ENCODE data around the gene FOXO6.
A peak's percentile ranks its signal among the peaks of the same experiment; 100 is the strongest.

Gene FOXO6

DNA sequence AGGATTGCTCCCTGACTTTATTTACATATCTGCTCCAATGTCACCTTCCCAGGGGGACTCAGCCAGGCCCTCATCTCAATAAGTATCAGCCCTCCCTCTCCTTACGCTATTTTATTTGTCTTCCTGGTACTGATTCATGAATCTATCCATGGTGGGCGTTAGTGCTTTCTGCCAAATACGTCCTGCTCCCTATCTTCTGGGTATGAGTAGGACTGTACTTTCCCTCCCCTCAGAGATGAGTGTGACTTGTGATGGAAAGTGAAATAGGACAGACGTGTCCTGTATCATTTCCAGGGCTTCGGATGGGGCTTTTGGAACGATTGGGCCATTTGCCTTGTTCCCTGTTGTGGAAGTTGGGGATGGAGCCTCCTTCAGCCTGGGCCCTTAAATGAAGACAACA, 47.5 kb downstream of the FOXO6 start:
- DNase-seq (ENCODE audit: low spot score), result no peak

DNA sequence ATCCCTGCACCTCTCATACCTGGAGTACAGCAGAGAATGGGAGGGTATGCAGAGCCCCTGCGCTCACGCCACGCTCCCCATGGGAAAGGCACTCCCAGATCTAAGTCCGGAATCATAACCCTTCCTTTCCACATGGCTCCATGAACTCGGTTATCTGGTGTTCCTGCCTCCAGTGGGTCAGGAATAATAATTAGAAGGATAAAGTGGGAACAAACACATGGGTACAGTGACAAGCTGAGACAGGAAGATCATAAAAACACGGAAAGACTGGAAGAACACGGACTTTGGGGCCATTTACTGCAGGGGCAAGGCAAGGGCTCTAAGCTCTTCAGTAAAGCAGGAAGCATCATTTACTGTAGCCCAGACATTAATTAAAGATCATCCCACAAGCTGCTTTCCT, 48.6 kb downstream of the FOXO6 start:
- no peak for DNase-seq (ENCODE audit: low spot score)

DNA sequence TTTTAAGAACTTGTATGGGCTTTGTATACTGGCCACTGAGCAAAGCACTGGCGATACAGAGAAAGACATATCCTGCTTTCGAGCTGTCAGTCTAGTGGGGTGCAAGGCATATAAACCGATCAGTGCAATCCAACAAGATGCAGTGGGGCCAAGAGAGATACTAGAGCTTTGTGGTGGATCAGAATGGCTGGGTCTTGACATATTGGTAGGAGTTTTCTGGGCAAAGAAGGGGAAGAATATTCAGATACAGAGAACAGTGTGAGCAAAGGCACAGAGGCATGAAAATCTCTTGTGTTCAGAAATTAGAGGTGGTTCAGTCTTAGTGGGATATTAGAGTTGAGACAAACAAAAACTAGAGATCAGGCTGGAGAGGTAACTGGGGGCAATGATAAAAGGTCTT, 49.2 kb downstream of the FOXO6 start:
- DNase-seq (ENCODE audit: low spot score), result no peak

DNA sequence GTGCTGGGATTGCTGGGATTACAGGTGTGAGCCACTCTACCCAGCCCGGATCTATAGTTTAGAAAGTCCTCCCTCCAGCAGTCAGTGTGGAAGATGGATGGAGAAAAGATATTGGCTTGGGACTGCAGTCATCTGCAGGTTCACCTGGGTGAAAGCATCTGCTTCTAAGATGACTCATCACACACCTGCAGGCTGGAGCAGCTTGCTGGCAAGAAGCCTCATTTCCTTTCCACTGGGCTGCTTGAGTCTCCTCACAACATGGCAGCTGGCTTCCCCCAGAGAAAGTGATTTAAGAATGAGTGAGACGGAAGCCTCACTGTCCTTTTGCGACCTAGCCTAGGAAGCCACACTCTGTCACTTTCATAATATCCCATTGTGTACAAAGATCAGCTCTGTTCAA, 50.0 kb downstream of the FOXO6 start:
- no peak for DNase-seq (ENCODE audit: low spot score)

DNA sequence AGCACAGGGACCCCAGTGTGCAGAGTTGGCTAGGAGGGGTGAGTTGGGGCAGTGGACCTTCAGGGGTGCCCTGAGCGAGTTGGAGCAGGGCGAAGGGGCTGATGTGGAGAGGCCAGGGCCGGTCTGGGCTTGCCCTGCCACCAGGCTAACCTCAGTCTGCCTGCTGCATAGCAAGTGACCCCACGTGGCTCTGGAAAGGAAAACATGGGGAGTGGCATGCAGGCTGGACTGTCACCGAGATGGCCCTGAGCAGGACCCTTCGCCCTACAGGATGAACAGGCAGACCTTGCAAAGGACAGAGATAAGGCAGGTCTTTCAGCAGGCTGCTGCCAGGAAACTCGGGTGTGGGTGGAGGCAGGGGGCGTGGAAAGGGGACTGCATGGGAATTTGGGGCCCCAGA, 51.5 kb downstream of the FOXO6 start:
- DNase-seq (ENCODE audit: low spot score), result no peak

DNA sequence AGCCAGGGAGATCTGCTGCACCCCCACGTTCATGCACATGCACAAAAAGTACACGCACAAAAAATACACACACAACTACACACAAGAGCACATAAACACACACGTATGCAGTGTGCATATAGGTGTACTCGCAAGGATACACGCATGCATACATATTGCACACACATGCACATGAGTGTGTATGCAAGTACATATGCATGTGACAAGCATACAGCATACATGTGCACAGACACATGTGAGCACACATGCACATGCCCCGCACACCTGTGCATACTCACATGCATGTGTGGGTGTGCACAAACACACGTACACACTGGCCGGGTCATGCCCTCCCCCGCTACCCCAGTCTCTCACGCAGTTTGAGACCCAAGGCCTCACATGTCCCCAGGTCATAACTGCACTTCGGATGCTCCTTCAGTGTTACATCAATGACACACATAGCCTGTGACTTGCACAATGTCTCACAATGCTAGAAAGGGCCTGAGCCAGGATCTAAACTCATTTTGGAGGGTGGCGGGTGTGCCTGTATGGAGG, 52.6 kb downstream of the FOXO6 start:
- DNase-seq (ENCODE audit: low spot score), result no peak

DNA sequence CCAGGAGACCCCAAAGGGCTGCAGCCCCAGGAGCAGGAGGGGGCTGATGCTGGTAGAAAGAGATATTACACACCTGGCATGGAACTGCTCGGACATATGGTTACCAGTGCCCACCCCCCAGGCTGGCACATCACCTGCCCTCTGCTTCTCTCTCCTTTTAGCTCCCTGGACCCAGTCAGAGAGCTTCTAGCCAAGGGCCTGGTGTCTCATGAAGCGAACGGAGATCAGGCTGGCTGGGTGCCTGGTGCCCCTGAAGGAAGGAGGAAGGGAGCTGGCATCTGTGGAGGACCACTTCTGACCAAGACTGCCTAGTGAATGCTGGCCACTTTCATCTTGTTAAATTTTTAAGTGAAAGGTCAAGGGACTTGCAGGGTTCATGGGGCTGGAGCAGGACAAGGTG, 53.1 kb downstream of the FOXO6 start:
- no peak for DNase-seq (ENCODE audit: low spot score)

DNA sequence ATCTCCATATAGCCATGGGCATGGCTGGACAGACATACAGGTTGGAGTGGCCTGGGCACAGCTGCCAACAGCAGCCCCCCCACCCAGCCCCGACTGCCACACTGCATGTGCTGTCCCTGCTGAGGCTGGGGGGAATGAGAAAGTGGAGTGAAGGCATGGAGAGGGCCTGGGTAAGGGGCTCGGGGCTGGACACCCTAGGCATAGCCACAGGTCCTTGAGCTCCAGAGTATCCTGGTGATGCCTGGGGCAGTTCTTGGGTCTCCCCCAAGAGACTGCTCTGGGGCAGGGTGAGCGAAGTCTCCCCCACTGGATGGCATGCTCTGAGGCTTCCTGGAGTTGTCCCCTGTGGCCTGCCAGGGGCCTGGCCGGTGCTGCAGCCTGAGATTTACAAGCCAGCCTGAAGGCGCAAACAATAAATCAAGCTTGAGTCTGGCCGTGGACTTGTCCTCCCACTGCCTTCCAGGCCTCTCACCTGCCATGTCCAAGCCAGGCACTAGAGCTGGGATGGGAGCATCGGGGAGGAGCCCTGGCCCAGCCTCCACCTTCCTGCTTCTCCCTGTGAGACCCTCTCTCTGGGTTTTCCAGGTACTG, 53.6 kb downstream of the FOXO6 start:
- DNase-seq (ENCODE audit: low spot score), result no peak

DNA sequence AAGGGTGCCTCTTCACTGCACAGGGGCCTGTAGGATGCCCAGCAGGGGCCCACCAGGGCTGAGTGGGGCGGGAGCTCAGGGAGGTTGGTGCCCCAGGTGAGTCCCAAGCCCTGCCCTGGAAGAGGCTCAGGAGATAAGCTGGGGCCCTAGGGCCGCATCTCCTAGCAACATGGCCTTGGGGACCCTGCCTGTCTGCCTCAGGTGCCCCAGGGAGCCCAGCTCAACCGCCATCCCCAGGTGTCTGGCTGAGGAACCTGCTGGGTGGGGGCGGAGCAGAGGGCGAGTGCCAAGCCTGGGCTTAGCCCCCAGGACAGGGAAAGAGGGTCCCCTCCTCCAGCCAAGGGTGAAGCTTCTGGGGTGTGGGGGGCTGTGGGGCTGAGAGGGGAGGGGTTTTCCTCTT, 54.8 kb downstream of the FOXO6 start:
- no peak for DNase-seq (ENCODE audit: low spot score)

DNA sequence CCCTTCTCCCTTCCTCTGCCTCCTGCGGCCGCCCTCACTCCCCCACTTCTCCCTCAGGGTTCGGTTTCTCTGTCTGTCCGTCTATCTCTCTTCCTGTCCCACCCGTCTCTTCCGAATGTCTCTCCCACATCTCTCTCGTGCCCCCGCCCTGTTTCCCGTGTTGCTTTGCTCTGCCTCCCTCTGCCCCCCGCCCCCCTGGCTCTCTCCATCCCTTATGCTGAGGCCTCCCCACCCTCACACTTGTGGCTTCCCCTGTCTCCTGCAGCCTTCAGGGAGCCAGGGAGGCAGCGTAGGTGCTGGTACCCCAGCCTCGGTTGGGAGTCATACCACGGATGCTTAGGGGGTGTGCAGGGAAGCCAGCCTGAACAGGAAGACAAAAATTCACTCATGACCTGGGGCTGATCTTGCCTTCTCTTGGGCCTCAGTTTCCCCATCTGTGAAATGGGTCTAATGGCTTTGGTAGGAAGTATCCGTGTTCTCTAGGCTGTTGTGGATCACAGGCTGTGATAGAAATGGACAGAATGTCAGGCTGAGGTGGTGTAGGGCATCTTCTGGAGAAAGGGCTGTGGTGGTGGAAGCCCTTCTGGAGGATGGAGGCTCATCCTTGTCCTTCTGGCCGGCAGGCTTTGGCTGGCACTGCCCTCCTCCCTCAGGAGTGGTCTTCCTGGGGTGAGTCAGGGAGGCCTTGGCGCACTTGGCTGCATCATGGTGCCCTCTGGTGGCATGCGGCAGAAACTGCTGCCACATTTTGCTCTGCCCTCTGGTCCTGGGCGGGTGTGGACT, 55.5 kb downstream of the FOXO6 start:
- DNase-seq (ENCODE audit: low spot score), result peak; percentile 71

DNA sequence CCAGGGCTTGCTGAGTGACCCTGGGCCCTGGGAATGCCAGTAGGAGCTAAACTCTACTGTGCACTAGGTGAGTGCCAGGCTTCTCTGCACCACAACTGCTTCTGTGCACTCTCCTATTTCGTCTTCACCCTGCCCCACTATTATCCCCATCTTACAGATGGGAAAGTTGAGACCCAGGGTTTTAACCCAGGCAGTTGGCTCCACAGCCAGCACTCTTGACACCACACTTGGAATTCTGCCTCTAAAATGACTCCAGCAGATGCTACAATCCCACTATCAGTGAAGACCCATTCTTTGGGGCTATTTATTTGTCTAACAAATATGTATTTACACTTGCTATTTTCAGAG, 56.1 kb downstream of the FOXO6 start:
- no peak for DNase-seq (ENCODE audit: low spot score)

DNA sequence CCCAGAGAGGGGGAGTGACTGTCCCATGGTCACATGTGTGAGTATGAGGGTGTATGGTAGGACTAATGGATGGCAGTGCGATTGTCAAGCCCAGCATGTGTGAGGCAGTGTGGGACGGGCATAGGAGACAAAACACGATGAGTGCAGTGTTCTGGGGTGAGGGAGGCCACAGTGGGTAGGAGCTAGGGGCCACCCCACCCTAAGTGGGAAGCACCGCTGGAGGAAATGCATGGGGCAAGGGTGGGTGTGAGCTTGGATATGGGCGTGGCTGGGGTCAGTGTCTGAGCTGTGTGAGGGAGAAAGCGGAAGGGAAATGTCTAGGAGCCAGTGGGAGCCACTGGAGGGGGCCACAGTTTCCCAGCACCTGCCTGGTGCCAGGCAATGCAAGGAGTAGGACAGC, 56.5 kb downstream of the FOXO6 start:
- DNase-seq (ENCODE audit: low spot score), result no peak

DNA sequence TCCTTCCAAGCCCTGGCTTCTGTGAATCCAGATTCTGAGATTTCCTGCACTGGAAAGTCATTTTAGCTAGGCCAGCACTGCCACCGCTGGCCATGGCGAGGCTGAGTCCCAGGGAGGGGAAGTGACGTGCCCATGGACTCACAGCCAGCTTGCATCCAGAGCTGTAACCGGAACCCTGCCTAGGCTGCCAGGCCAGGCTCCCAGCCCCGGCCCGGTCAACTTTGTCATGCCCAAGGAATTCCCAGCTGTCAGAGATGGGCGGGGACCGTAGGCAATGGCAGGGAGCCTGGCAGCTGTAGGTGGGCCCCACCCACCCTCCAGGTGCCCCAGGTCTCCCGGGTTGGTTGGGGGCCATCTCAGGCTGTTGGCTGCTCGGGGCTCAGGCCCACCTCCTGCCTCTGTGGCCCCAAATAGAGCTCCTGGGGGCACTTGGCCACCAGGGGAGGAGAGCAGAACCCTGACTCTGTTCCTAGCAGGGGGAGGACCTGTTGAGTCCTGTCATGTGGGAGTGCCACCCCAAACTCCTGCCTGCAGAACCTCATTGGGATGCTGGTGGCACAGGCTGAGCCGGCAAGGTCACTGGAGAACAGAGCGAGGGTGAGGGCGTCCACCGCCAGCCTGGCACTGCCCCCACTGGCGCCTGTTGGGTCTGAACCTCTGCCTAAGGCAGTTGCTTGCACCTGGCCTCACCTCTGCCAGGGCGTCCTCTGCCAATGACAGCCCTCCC, 57.8 kb downstream of the FOXO6 start:
- DNase-seq (ENCODE audit: low spot score), result no peak

DNA sequence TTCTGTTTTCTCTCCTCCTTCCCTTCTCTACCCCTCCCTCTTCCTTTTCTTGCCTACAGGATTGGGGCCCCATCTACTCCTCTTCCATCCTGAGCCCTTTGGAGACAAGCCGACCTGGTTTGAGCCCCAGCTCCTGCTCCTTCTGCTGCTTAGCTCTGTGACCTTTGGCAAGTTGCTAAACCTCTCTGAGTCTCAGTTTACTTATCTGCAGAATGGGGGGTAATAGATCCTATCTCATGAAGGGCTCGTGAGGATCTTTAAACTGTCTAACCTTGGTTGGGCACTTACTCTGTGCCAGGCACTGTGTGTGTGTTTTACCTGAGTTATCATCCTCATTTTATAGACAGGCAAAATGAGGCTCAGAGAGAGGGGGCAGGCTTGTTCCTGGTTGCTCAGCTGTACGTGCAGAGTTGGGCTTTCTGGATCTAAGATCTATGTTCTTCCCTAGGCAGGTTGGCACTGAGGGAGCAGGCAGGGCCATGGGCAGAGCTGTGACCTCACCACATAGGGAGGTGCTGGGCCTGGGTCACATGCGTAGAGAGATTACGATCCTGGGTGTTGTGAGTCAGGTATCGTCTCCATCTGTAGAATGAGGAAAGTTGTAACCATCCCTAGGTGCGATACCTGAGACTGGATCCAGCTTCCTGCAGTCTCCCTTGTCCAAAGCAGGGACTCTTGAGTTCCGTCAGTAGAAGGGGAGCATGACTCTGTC, 58.5 kb downstream of the FOXO6 start:
- DNase-seq (ENCODE audit: low spot score), result no peak

DNA sequence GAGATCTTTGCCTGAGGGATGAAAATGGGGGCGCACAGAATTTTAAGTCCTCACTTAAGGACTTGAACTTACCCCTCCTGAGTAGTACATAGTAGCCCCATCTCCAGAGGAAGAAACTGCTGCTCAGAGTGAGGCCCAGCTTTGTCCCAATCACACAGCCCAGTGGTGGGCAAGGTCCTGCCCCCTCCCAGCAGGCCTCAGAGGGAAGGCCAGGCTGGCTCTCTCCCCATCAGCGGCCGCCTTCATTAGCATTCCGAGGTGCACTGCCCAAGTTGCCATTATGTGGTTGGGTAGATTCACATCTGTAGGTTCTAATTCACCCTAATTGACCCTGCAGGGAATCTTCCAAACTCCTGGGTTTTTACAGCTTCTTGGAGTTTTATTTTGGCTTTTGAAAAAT, 59.1 kb downstream of the FOXO6 start:
- DNase-seq (ENCODE audit: low spot score), result no peak

DNA sequence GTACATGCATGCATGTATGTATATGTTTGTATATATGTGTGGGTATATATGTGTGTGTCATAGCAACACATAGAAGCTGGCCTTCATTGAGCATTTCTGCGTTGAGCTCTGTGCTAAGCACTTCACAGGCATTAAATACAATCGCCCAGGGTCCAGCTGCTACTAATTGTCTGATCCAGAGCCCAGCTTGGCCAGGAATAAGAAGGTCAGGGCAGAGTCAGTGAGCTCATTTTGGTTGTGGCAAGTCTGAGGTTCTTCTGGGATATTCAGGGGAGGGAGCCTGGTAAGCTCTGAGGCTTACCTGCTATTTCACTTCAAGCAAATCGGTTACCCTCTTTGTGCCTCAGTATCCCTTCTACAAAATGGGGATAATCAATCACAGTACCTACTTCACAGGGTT, 59.6 kb downstream of the FOXO6 start:
- DNase-seq (ENCODE audit: low spot score), result no peak

DNA sequence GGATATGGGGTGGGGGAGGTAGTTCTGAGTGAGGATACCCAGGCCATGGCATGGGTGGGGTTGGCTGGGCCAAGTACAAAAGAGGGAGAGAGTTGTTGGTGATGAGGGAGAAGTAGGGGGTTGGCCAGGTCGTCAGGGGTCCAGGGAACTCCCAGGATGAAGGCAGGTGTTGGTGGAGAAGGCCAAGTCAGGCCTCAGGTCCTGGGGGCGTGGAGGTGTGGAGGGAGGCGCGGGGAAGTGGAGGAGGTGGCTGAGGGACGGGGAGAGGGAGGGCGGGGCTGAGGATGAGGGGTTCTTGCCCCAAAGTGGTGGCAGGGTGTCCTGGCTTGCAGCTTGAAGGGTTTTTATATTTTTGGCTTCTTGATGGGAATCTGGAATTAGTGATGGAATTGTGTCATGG, 61.1 kb downstream of the FOXO6 start:
- no peak for DNase-seq (ENCODE audit: low spot score)

DNA sequence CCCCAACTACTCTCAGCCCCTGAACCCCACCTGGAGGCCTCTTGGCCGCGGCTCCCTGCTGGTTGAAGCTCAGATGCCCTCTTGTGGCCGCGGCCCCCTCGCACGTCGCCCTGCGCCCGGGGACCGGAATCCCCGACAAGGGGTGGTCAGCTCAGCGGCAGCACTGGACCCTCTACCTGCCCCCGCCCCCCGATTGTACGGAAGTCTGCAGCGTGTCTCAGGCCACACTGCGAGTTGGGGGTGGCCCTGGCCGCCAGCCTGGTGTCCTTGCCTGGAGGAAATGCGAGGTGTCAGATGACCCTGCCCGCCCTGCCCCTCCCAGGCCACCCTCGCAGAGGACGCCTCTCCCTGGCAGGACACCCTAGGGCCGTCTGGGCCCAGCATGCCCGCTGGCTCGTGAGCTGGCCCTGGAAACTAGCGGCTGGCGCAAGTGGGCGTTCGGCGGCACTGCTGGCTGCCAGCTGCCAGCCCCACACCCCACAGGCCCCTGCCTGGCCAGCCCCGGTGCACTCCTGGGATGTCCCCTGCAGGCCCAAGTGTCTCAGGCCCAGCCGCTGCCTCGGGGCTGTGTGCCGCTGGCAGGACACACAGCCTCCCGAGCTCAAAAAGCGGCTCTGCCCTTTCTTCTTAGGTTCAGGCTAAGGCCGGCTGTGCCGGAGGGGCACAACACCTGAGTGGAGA, 62.4 kb downstream of the FOXO6 start:
- DNase-seq (ENCODE audit: low spot score), result no peak

DNA sequence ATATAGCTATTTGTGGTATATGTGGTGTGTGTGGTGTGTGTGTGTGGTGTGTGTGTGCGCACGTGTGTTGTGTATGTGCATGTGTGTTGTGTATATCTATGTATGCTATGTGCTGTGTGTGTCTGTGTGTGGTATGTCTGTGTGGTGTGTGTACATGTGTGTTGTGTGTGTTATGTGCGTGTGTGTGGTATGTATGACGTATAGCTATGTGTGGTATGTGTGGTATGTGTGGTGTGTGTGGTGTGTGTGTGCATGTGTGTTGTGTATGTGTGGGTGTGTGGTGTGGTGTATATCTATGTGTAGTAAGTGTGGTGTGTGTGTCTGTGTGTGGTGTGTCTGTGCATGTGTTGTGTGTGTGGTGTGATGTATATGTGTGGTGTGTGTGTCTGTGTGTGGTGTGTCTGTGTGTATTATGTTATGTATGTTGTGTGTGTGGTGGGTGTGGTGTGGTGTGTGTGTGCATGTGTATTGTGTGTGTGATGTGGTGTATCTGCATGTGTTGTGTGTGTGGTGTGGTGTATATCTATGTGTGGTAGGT, 63.4 kb downstream of the FOXO6 start:
- DNase-seq (ENCODE audit: low spot score), result no peak

DNA sequence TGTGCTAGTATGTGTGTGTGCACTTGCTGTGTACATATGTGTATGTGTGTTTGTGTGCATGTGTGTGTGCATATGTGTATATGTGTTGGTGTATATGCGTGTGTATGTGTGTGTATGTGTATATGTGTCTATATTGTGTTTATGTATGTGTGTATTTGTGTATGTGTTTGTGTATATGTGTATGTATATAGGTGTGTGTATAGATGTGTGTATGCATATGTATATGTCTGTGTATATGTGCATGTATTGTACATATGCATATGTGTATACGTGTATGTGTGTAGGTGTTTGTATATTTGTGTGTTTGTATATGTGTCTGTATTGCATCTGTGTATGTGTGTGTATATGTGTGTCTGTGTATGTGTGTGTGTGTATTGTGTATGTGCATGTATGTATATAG, 64.1 kb downstream of the FOXO6 start:
- DNase-seq (ENCODE audit: low spot score), result no peak

DNA sequence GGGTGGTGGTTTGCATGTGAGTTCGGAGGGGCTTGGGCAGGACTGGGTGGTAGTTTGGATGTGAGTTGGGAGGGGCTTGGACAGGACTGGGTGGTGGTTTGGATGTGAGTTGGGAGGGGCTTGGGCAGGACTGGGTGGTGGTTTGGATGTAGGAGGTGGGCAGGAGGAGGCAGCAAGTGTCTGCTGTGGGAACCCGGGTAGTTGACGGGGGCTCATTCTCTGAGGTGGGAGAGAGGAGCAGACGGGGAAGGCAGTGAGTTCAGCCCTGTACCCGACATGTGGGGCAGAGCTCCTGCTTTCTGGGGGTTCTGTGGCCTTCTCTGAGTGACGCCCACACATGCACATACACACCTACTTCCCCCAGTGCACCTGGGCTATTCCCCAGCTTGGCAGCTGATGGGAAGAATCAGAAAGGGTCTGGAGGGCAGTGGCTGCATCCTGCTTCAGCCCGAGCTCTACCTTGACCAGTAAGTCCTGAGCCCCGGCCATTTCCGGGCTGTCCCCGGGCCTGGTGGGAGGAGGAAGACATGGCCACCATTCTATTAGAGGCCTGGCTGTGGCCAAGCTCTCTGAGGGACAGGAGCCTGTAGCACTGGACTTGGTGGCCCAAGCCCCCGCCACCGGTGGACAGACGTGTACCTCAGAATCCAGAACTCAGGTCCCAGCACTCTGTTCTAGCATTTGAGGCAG, 65.1 kb downstream of the FOXO6 start:
- DNase-seq (ENCODE audit: low spot score), result no peak

Data from NAMALWA (cell line).